Heart left ventricle (tissue), 13 donors: Measurements from ENCODE around the gene PDZD8.

Experiments used
- CTCF ChIP-seq, 12 donors: fragments of 200-600 bp; sonication (generic) in 4 of 12; IDR thresholded peaks; one replicate each; pipeline versions ENCODE4 v1.5.0 to v1.8.0; 2018 to 2022; ENCODE audit warnings: antibody characterized with exemption in 12 of 12, mild to moderate bottlenecking in 5 of 12
- POLR2A ChIP-seq, 2 donors: fragments of 450-650 bp; IDR thresholded peaks; one replicate each; pipeline ENCODE4 v1.6.1; 2017; ENCODE audit warnings: antibody characterized with exemption in 2 of 2, mild to moderate bottlenecking in 2 of 2, moderate library complexity in 2 of 2
- donor health status: ischemic (EF 13 %, LVEDD 7.1; RV severe dilation, severe dysfunction).
- donor health status: DM: no; HTN: yes; CAD: no.
- donor health status: DM: no; HTN: no; CAD: no.
- donor health status: ischemic (EF 25% LVEDD 6.9; RV normal size, moderate dysfunction).
- donor health status: ischemic (EF 25% LVEDD 5.7; RV mildly dilated, moderate dysfunction).
- donor health status: ischemic (EF 35%, LVEDD 5.7; RV mildly dilated, moderate dysfunction).
- donor health status: nonischemic (EF 11% LVEDD 7.7; RV severe dilation, severe dysfunction).
- donor health status: DM: yes; HTN: yes; CAD: no.
- donor health status: PGD.
- donor health status: ischemic (EF 29% LVEDD 5.4; RV normal size, mild dysfunction).
- donor health status: nonischemic (EF 23%, LVEDD 6.1; RV moderate dilation, normal function).

- TF ChIP-seq POLR2A (IDR thresholded peaks at IDR 0.05) (no peak), CTCF (IDR thresholded peaks at IDR 0.05) (no peak)
Observed at GRCh38 chr10:117298219-117298618, 77.0 kb downstream of the PDZD8 start.
